Endothelial cell of umbilical vein (primary cell): ENCODE measurements around the gene MNS1. TPM values are rescaled to one million over a fixed set of nuclear protein-coding genes. Genes with fewer than 3 reads are reported as not detected.
"Not testable (repeated sequence)": the region's sequence is repeated elsewhere in the genome, so short reads cannot be mapped to it uniquely, and the experiment has no call there.

Experiments
- BruUV-seq: library from RNA; stranded (reverse); fragments of 400-500 nt; replicated peaks from 2 replicates; lab custom pipeline; 2021; lab: Mats Ljungman, UMichigan
- CTCF ChIA-PET: fragments of 300-600, 350-600 bp; sonication (Branson Sonifier 250); formaldehyde crosslinking; loops from one replicate; lab custom pipeline; 2021; ENCODE audit warnings: antibody characterized with exemption, inconsistent platforms; lab: Charles Lee
- POLR2A ChIA-PET: fragments of 300-600, 350-600 bp; sonication (Branson Sonifier 250); formaldehyde crosslinking; loops from one replicate; lab custom pipeline; 2021; ENCODE audit warnings: antibody characterized with exemption, inconsistent platforms; lab: Charles Lee
- DNase-seq: peaks from one replicate; pipeline ENCODE4 v3.0.0-alpha.2; 2011; ENCODE audit warnings: low read depth, low spot score
- FAIRE-seq: peaks from 2 replicates; lab custom pipeline; 2011; peaks lifted over from hg19 to GRCh38; lab: Jason Lieb, UNC
- H2AFZ ChIP-seq: 2 replicates; pipeline ENCODE4 v1.6.0; 2012; ENCODE audit warnings: low read depth, low read length, control low read depth, inconsistent platforms
- H3K27ac ChIP-seq: 2 replicates; pipeline ENCODE4 v1.5.1; 2011; ENCODE audit warnings: low read depth, mild to moderate bottlenecking, control low read depth, low read length, moderate library complexity; ENCODE audit not compliant: insufficient read depth
- H3K27me3 ChIP-seq, 2 experiments: 2 replicates each; pipeline versions ENCODE4 v1.6.0 to v1.6.1; 2011; ENCODE audit warnings: low read length in 2 of 2, mixed read lengths in 1 of 2; ENCODE audit not compliant: control insufficient read depth in 2 of 2, insufficient read depth in 2 of 2
- H3K36me3 ChIP-seq, 2 experiments: 2 replicates in 1 of 2; 3 replicates in 1 of 2; pipeline ENCODE4 v1.5.1; 2011; ENCODE audit warnings: low read length in 2 of 2, mild to moderate bottlenecking in 1 of 2, moderate library complexity in 1 of 2; ENCODE audit not compliant: control insufficient read depth in 2 of 2, insufficient read depth in 2 of 2; ENCODE audit errors: extremely low read depth in 1 of 2
- H3K4me1 ChIP-seq: 3 replicates; pipeline ENCODE4 v1.5.1; 2011; ENCODE audit warnings: mild to moderate bottlenecking, low read length; ENCODE audit not compliant: control insufficient read depth, insufficient read depth; ENCODE audit errors: extremely low read depth
- H3K4me2 ChIP-seq: 2 replicates; pipeline ENCODE4 v1.6.1; 2011; ENCODE audit warnings: low read length, control low read depth, mixed read lengths; ENCODE audit not compliant: insufficient read depth
- H3K4me3 ChIP-seq, 3 experiments: fragments of 200-600 bp in 1 of 3; sonication (generic), shearing (Covaris generic) in 1 of 3; replicated peaks in 1 of 3; 2 replicates each; pipeline ENCODE4 v1.5.1; 2011 to 2016; ENCODE audit warnings: control low read depth in 3 of 3, low read length in 3 of 3, mild to moderate bottlenecking in 2 of 3, inconsistent platforms in 1 of 3, low read depth in 1 of 3, moderate library complexity in 1 of 3; ENCODE audit not compliant: insufficient read depth in 1 of 3
- H3K79me2 ChIP-seq: 2 replicates; pipeline ENCODE4 v1.6.0; 2012; ENCODE audit warnings: low read length, inconsistent platforms; ENCODE audit not compliant: control insufficient read depth, insufficient read depth
- H3K9ac ChIP-seq: replicated peaks from 2 replicates; pipeline ENCODE3; 2011; ENCODE audit warnings: low read length, control low read depth; ENCODE audit not compliant: insufficient read depth; ENCODE audit errors: extremely low read depth
- H3K9me1 ChIP-seq: replicated peaks from 3 replicates; pipeline ENCODE4 v1.6.0; 2011; ENCODE audit warnings: mild to moderate bottlenecking, low read length; ENCODE audit not compliant: control insufficient read depth, insufficient read depth; ENCODE audit errors: extremely low read depth
- H3K9me3 ChIP-seq: replicated peaks from 2 replicates; pipeline ENCODE4 v1.5.1; 2012; ENCODE audit warnings: low read length, inconsistent platforms; ENCODE audit not compliant: control insufficient read depth, insufficient read depth
- H4K20me1 ChIP-seq: replicated peaks from 2 replicates; pipeline ENCODE3; 2011; ENCODE audit warnings: mild to moderate bottlenecking, low read length; ENCODE audit not compliant: control insufficient read depth, insufficient read depth; ENCODE audit errors: extremely low read depth
- EZH2 ChIP-seq: IDR thresholded peaks from 2 replicates; pipeline ENCODE4 v1.6.1; 2012; ENCODE audit warnings: borderline replicate concordance, low read depth, mild to moderate bottlenecking, moderate library complexity, low read length, inconsistent platforms; ENCODE audit not compliant: severe bottlenecking
- FOS ChIP-seq: IDR thresholded peaks from 2 replicates; pipeline ENCODE4 v1.6.1; 2011; ENCODE audit warnings: mild to moderate bottlenecking, low read length, moderate library complexity, borderline replicate concordance; ENCODE audit not compliant: insufficient read depth
- GATA2 ChIP-seq: IDR thresholded peaks from 2 replicates; pipeline ENCODE4 v1.7.0; 2011; ENCODE audit warnings: low read depth, mild to moderate bottlenecking, moderate library complexity, mixed read lengths, low read length; ENCODE audit not compliant: insufficient read length, insufficient read depth
- JUN ChIP-seq: IDR thresholded peaks from 2 replicates; pipeline ENCODE4 v1.6.1; 2011; ENCODE audit warnings: borderline replicate concordance, low read depth; ENCODE audit not compliant: insufficient read length, insufficient read depth
- MYC ChIP-seq: IDR thresholded peaks from one replicate; pipeline ENCODE4 v1.6.1; 2011; ENCODE audit warnings: mild to moderate bottlenecking, low read depth, low read length
- POLR2A ChIP-seq: IDR thresholded peaks from 2 replicates; pipeline ENCODE4 v1.6.1; 2012; ENCODE audit warnings: low read depth, mild to moderate bottlenecking, control low read depth, low read length
- POLR2AphosphoS5 ChIP-seq: IDR thresholded peaks from 2 replicates; pipeline ENCODE4 v1.6.1; 2012; ENCODE audit warnings: low read depth, mild to moderate bottlenecking, control low read depth, low read length, moderate library complexity; ENCODE audit not compliant: insufficient read depth
- dilution Hi-C: fragments of 300-500 bp; cut with MboI; formaldehyde crosslinking; loops from one replicate; pipeline ENCODE4 v1.15.0; 2019; ENCODE audit warnings: low sequenced_read_pairs; ENCODE audit not compliant: extremely low pct_ligation_motif_present
- intact Hi-C: fragments of 100-400 bp; cut with micrococcal nuclease; formaldehyde crosslinking; loops from one replicate; pipeline ENCODE4 v1.10.0; 2022
- polyA plus RNA-seq, 4 experiments: library from polyadenylated mRNA; depleted of rRNA in 3 of 4; stranded (reverse) in 3 of 4; unstranded in 1 of 4; fragments of >200 nt; gene quantifications; 2 replicates each; pipeline versions ENCODE4 v1.2.1 to v1.2.3, GENCODE V29; 2011 to 2012; ENCODE audit warnings: missing spikeins in 1 of 4
- total RNA-seq: library from RNA; stranded (reverse); gene quantifications from 2 replicates; pipeline ENCODE4 v1.2.3, GENCODE V29; 2021
- TF ChIP-seq, protein P1 (sequence below): IDR thresholded peaks from 2 replicates; pipeline ENCODE4 v1.6.1; 2011; ENCODE audit not compliant: insufficient read depth, insufficient read length
- TF ChIP-seq, protein P2 (sequence below), 2 donors: IDR thresholded peaks; 1 replicate in 1 of 2; 2 replicates in 1 of 2; pipeline ENCODE4 v1.5.1; 2011; ENCODE audit warnings: low read length in 2 of 2, mild to moderate bottlenecking in 2 of 2, moderate library complexity in 2 of 2, control low read depth in 1 of 2, inconsistent platforms in 1 of 2, low read depth in 1 of 2; ENCODE audit not compliant: insufficient read depth in 1 of 2; ENCODE audit errors: extremely low read depth in 1 of 2

The MNS1 gene
- total and polyA plus RNA-seq, 2 donors (not counting 3 experiments of a cell fraction or from before 2014, with no cell fraction given): 0.25 to 2.6 TPM

DNA sequence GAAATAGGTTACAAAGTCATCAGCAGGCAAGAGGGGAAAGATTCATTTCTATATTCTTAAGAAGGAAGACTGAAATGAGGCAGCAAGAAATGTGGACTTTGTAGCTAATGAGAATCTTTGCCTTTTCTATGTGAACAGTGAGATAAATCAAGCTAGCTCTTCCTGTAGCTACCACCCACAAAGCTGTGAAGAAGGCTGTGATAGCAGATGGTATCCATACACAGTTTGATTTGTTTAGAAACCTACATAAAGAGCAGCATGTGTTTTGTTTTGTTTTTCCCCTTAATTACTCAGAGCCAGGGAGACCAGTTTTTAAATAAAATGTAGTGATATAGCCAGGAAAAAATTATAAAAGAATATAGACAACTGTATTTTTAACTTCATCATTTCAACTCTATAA, 54.2 kb downstream of the MNS1 start:
- CTCF ChIA-PET: interaction anchor here (1.3 kb wide), 1 partner anchor 16 kb away, joined by 5 read pairs; no protein-coding TSS in a partner anchor
- no TSS peak for BruUV-seq
- no peak for TF ChIP-seq JUN
- no peak for TF ChIP-seq EZH2
- no peak for TF ChIP-seq MYC
- TF ChIP-seq, protein P1, sequence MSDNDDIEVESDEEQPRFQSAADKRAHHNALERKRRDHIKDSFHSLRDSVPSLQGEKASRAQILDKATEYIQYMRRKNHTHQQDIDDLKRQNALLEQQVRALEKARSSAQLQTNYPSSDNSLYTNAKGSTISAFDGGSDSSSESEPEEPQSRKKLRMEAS: no peak
- TF ChIP-seq POLR2A: no peak
- TF ChIP-seq, protein P2, sequence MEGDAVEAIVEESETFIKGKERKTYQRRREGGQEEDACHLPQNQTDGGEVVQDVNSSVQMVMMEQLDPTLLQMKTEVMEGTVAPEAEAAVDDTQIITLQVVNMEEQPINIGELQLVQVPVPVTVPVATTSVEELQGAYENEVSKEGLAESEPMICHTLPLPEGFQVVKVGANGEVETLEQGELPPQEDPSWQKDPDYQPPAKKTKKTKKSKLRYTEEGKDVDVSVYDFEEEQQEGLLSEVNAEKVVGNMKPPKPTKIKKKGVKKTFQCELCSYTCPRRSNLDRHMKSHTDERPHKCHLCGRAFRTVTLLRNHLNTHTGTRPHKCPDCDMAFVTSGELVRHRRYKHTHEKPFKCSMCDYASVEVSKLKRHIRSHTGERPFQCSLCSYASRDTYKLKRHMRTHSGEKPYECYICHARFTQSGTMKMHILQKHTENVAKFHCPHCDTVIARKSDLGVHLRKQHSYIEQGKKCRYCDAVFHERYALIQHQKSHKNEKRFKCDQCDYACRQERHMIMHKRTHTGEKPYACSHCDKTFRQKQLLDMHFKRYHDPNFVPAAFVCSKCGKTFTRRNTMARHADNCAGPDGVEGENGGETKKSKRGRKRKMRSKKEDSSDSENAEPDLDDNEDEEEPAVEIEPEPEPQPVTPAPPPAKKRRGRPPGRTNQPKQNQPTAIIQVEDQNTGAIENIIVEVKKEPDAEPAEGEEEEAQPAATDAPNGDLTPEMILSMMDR (IDR thresholded peaks at IDR 0.05; ENCODE audit: extremely low read depth in 1 of 2, insufficient read depth in 1 of 2, low read depth in 1 of 2, low read length in 2 of 2): no peak
- no peak for TF ChIP-seq FOS
- TF ChIP-seq GATA2: no peak
- TF ChIP-seq POLR2AphosphoS5: no peak
- Histone ChIP-seq H3K27me3 (no peaks in the 10 kb centered on the region), H3K27ac (no peak overlapping the region), H3K4me1 (no peaks in the 10 kb centered on the region), H2AFZ (no peak overlapping the region), H3K4me2 (no peak overlapping the region), H3K4me3 (no peak overlapping the region), H3K9me3 (no peaks in the 10 kb centered on the region), H3K9ac (no peak overlapping the region), H4K20me1 (no peaks in the 10 kb centered on the region), H3K36me3 (no peaks in the 10 kb centered on the region), H3K79me2 (no peaks in the 10 kb centered on the region), H3K9me1 (no peaks in the 10 kb centered on the region)
- intact Hi-C loops (no loop called here), dilution Hi-C loops (no loop called here)
- POLR2A ChIA-PET: no interaction called here
- DNase-seq (no peak), FAIRE-seq (no peak)

DNA sequence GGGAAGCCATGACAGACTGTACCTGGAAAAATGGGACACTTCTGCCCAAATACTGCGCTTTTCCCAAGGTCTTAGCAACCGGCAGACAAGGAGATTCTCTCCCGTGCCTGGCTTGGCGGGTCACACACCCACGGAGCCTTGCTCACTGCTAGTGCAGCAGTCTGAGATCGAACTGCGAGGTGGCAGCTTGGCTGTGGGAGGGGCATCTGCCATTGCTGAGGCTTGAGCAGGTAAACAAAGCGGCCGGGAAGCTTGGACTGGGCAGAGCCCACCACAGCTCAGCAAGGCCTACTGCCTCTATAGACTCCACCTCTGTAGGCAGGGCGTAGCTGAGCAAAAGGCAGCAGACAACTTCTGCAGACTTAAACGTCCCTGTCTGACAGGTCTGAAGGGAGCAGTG, 65.7 kb downstream of the MNS1 start:
- H3K4me3 ChIP-seq, H3K79me2 ChIP-seq, H3K4me2 ChIP-seq, H3K27me3 ChIP-seq, BruUV-seq, H3K27ac ChIP-seq, DNase-seq, H3K4me1 ChIP-seq, H3K9ac ChIP-seq, H4K20me1 ChIP-seq, H2AFZ ChIP-seq, dilution Hi-C loops, intact Hi-C loops, H3K36me3 ChIP-seq, CTCF ChIA-PET, H3K9me1 ChIP-seq, FAIRE-seq, POLR2A ChIA-PET, H3K9me3 ChIP-seq: not testable (repeated sequence)

DNA sequence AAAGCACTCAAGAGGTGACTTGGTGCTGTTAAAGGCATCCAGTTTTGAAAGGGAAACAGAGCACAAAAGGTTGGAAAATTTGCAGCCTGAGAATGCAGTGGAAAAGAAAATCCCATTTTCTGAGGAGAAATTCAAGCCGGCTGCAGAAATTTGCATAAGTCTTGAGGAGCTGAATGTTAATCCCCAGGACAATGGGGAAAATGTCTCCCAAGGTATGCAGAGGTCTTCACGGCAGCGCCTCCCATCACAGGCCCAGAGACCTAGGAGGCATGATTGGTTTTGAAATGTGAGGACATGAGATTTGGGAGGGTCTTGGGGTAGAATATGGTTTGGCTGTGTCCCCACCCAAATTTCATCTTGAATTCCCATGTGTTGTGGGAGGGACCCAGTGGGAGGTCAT, 67.6 kb downstream of the MNS1 start:
- FAIRE-seq, H2AFZ ChIP-seq, POLR2A ChIA-PET, H3K27me3 ChIP-seq, H3K36me3 ChIP-seq, H3K9ac ChIP-seq, H3K4me2 ChIP-seq, DNase-seq, H3K9me3 ChIP-seq, H3K27ac ChIP-seq, dilution Hi-C loops, H4K20me1 ChIP-seq, H3K4me3 ChIP-seq, BruUV-seq, H3K79me2 ChIP-seq, CTCF ChIA-PET, intact Hi-C loops, H3K4me1 ChIP-seq, H3K9me1 ChIP-seq: not testable (repeated sequence)
